HEK293 (cell line): ENCODE data around the gene GNAI1.

Experiments used
- CTCF ChIA-PET: fragments of 350-600 bp; formaldehyde crosslinking; extraction: SDS; loops from one replicate; lab custom pipeline; 2021; ENCODE audit warnings: antibody characterized with exemption; lab: Yijun Ruan, JAX
- POLR2A ChIA-PET: fragments of 300-600 bp; formaldehyde crosslinking; extraction: SDS; loops from one replicate; lab custom pipeline; 2020; ENCODE audit warnings: antibody characterized with exemption, inconsistent platforms; lab: Yijun Ruan, JAX
- H3K27ac ChIP-seq: fragments of 200-500 bp; sonication (Bioruptor generic); 2 replicates; pipeline ENCODE4 v1.5.1; 2014; ENCODE audit warnings: low read depth, low read length, control low read depth, inconsistent platforms; ENCODE audit errors: extremely low read depth
- H3K36me3 ChIP-seq, 2 experiments: fragments of 200-500 bp in 1 of 2; sonication (Bioruptor generic) in 1 of 2; 1 replicate in 1 of 2; 2 replicates in 1 of 2; pipeline ENCODE4 v1.5.1; 2014 to 2017; ENCODE audit warnings: inconsistent platforms in 2 of 2, low read length in 2 of 2; ENCODE audit not compliant: control insufficient read depth in 2 of 2, insufficient read depth in 1 of 2
- H3K4me1 ChIP-seq: fragments of 200-500 bp; sonication (Bioruptor generic); 2 replicates; pipeline ENCODE4 v1.5.1; 2014; ENCODE audit warnings: mild to moderate bottlenecking, low read length, inconsistent platforms; ENCODE audit not compliant: control insufficient read depth, insufficient read depth
- H3K4me3 ChIP-seq: 2 replicates; pipeline ENCODE4 v1.5.1; 2011; ENCODE audit warnings: low read depth, mild to moderate bottlenecking, control low read depth, low read length, moderate library complexity
- H3K9me3 ChIP-seq: fragments of 200-500 bp; sonication (Bioruptor generic); 2 replicates; pipeline ENCODE4 v1.5.1; 2014; ENCODE audit warnings: low read depth, low read length, inconsistent platforms; ENCODE audit not compliant: control insufficient read depth, insufficient read depth
- FEZF1 ChIP-seq: fragments of 450-650 bp; formaldehyde crosslinking; IDR thresholded peaks from 2 replicates; pipeline ENCODE4 v1.5.1; 2016; ENCODE audit warnings: missing biosample characterization, missing genetic modification characterization
- GLIS1 ChIP-seq: fragments of 450-650 bp; formaldehyde crosslinking; IDR thresholded peaks from 2 replicates; pipeline ENCODE4 v1.5.1; 2016; ENCODE audit warnings: missing biosample characterization, missing genetic modification characterization
- HOXC10 ChIP-seq: sonication (generic); formaldehyde crosslinking; IDR thresholded peaks from 2 replicates; pipeline ENCODE4 v1.8.1; 2023; ENCODE audit warnings: mild to moderate bottlenecking, missing genetic modification reagents
- KLF1 ChIP-seq: fragments of 450-650 bp; formaldehyde crosslinking; IDR thresholded peaks from 2 replicates; pipeline ENCODE4 v1.5.1; 2016; ENCODE audit warnings: missing biosample characterization, missing genetic modification characterization
- OSR2 ChIP-seq: fragments of 450-650 bp; formaldehyde crosslinking; IDR thresholded peaks from 2 replicates; pipeline ENCODE4 v1.5.1; 2016; ENCODE audit warnings: missing biosample characterization, missing genetic modification characterization
- RBAK ChIP-seq: fragments of 450-650 bp; formaldehyde crosslinking; IDR thresholded peaks from 2 replicates; pipeline ENCODE4 v1.5.1; 2016; ENCODE audit warnings: missing biosample characterization, missing genetic modification characterization
- TCF7L2 ChIP-seq: IDR thresholded peaks from 2 replicates; pipeline ENCODE4 v1.6.1; 2011; ENCODE audit warnings: low read depth, mild to moderate bottlenecking, inconsistent platforms, low read length, moderate library complexity, borderline replicate concordance
- ZBTB17 ChIP-seq: fragments of 450-650 bp; formaldehyde crosslinking; IDR thresholded peaks from 2 replicates; pipeline ENCODE4 v1.5.1; 2016; ENCODE audit warnings: missing biosample characterization, missing genetic modification characterization
- ZIC2 ChIP-seq: fragments of 450-650 bp; formaldehyde crosslinking; IDR thresholded peaks from 2 replicates; pipeline ENCODE4 v1.5.1; 2016; ENCODE audit warnings: missing biosample characterization, missing genetic modification characterization
- ZNF112 ChIP-seq: fragments of 450-650 bp; formaldehyde crosslinking; IDR thresholded peaks from 2 replicates; pipeline ENCODE4 v1.5.0; 2017; ENCODE audit warnings: missing biosample characterization, missing genetic modification characterization
- ZNF133 ChIP-seq: fragments of 450-650 bp; formaldehyde crosslinking; IDR thresholded peaks from 2 replicates; pipeline ENCODE4 v1.5.1; 2016; ENCODE audit warnings: missing biosample characterization, missing genetic modification characterization
- ZNF140 ChIP-seq: fragments of 450-650 bp; formaldehyde crosslinking; IDR thresholded peaks from 2 replicates; pipeline ENCODE4 v1.5.1; 2016; ENCODE audit warnings: missing biosample characterization, missing genetic modification characterization
- ZNF175 ChIP-seq: fragments of 450-650 bp; formaldehyde crosslinking; IDR thresholded peaks from 2 replicates; pipeline ENCODE4 v1.5.1; 2016; ENCODE audit warnings: missing biosample characterization, missing genetic modification characterization
- ZNF211 ChIP-seq: fragments of 450-650 bp; formaldehyde crosslinking; IDR thresholded peaks from 2 replicates; pipeline ENCODE4 v1.5.1; 2016; ENCODE audit warnings: low read depth, missing biosample characterization, missing genetic modification characterization
- ZNF24 ChIP-seq: fragments of 450-650 bp; formaldehyde crosslinking; IDR thresholded peaks from 2 replicates; pipeline ENCODE4 v1.5.1; 2016; ENCODE audit warnings: missing biosample characterization, missing genetic modification characterization
- ZNF311 ChIP-seq: fragments of 450-650 bp; formaldehyde crosslinking; IDR thresholded peaks from 2 replicates; pipeline ENCODE4 v1.5.1; 2017; ENCODE audit warnings: missing biosample characterization, missing genetic modification characterization, borderline replicate concordance
- ZNF354C ChIP-seq: fragments of 450-650 bp; formaldehyde crosslinking; IDR thresholded peaks from 2 replicates; pipeline ENCODE4 v1.5.1; 2016; ENCODE audit warnings: missing biosample characterization, missing genetic modification characterization, low read depth, borderline replicate concordance
- ZNF654 ChIP-seq: fragments of 450-650 bp; formaldehyde crosslinking; IDR thresholded peaks from 2 replicates; pipeline ENCODE4 v1.5.1; 2016; ENCODE audit warnings: low read depth, missing biosample characterization, missing genetic modification characterization
- ZNF776 ChIP-seq: fragments of 450-650 bp; formaldehyde crosslinking; IDR thresholded peaks from 2 replicates; pipeline ENCODE4 v1.5.0; 2017; ENCODE audit warnings: missing biosample characterization, missing genetic modification characterization, borderline replicate concordance
- ZNF777 ChIP-seq: fragments of 450-650 bp; formaldehyde crosslinking; IDR thresholded peaks from 2 replicates; pipeline ENCODE4 v1.5.1; 2017; ENCODE audit warnings: missing biosample characterization, missing genetic modification characterization, borderline replicate concordance
- ZSCAN30 ChIP-seq: fragments of 450-650 bp; IDR thresholded peaks from 2 replicates; pipeline ENCODE4 v1.5.1; 2018; ENCODE audit warnings: missing biosample characterization, mild to moderate bottlenecking, missing genetic modification characterization, moderate library complexity
- TF ChIP-seq, protein P1 (sequence below): fragments of 450-650 bp; formaldehyde crosslinking; IDR thresholded peaks from 2 replicates; pipeline ENCODE4 v1.5.1; 2016; ENCODE audit warnings: missing biosample characterization, missing genetic modification characterization, low read depth
- TF ChIP-seq, protein P2 (sequence below): fragments of 450-650 bp; formaldehyde crosslinking; IDR thresholded peaks from 2 replicates; pipeline ENCODE4 v1.5.1; 2016; ENCODE audit warnings: missing biosample characterization, missing genetic modification characterization
- TF ChIP-seq, protein P3 (sequence below): fragments of 450-650 bp; formaldehyde crosslinking; IDR thresholded peaks from 2 replicates; pipeline ENCODE4 v1.5.1; 2016; ENCODE audit warnings: missing biosample characterization, missing genetic modification characterization

The GNAI1 gene

DNA sequence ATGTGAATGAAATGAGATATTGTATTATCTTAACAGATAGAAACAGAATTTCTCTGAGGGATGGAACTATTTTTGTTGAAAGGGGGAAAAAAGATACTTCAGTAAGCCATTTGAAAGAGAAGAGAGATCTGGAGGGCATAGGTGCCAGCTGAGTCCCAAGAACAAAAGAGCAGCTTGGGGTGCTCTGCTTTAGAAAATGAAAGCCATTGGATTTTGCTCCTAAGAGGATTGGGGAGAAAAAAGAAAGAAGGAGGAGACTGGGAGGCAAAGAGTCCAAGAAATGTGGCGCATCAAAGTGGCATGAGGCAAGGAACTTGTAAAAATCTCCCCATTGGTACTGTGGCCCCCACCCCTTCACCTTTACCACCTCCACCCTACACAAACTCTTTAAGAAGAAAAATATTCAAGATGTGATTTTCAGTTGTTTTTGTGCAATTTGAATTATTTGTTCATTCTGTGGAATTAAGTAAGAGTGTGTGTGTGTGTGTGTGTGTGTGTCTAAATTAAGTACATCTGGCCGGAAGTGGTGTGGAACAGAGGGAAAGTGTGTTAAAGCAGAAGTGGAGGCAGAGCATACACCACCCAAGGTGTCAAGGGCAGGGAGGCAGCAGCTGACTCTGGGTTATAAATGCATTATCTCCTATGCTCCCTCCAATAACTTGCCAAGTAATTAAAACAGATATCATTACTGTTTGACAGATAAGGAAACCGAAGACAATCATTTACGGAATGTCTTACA lies 9.9 kb upstream of the GNAI1 start (continued):
- TF ChIP-seq, protein P1, sequence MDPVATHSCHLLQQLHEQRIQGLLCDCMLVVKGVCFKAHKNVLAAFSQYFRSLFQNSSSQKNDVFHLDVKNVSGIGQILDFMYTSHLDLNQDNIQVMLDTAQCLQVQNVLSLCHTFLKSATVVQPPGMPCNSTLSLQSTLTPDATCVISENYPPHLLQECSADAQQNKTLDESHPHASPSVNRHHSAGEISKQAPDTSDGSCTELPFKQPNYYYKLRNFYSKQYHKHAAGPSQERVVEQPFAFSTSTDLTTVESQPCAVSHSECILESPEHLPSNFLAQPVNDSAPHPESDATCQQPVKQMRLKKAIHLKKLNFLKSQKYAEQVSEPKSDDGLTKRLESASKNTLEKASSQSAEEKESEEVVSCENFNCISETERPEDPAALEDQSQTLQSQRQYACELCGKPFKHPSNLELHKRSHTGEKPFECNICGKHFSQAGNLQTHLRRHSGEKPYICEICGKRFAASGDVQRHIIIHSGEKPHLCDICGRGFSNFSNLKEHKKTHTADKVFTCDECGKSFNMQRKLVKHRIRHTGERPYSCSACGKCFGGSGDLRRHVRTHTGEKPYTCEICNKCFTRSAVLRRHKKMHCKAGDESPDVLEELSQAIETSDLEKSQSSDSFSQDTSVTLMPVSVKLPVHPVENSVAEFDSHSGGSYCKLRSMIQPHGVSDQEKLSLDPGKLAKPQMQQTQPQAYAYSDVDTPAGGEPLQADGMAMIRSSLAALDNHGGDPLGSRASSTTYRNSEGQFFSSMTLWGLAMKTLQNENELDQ, result no peak

DNA sequence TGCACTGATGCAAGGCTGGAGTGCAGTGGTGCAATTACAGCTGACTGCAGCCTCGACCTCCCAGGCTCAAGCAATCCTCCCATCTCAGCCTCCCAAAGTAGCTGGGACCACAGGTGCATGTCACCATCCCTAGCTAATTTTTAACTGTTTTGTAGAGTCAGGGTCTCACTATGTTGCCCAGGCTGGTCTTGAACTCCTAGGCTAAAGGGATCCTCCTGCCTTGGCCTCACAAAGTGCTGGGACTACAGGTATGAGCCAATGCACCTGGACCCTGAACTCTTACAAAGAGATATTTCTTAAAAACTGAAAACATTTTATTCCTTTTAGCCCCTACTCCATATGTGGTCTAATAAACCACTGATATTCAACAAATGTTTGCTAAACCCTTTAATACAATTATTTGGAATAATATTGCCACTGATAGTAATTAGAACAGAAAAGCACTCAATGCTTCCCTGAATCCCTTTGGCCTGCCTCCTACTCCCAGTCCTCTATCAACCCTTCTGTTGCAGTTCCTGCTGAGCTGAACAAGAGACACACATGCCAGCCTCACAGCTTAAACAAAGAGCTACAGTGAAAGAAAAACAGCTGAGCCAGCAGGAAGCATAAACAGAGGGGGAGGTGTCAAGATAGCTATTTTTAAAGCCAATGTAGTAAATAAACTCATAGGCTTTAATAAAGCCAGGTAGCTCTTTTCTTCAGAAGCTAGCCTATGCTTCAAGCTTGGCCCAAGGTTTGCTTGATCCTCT lies 7.0 kb upstream of the GNAI1 start:
- Histone ChIP-seq H3K27ac (no peak overlapping the region), H3K9me3 (no peaks in the 10 kb centered on the region), H3K4me1 (peaks cover 2% of the 10 kb centered on the region; the same call in 1 of the 2 replicates), H3K36me3 (no peaks in the 10 kb centered on the region), H3K4me3 (no peak overlapping the region)
- TF ChIP-seq KLF1 (tag by site-specific recombination) (no peak), ZIC2 (peak; percentile 78), FEZF1 (tag by site-specific recombination) (no peak), ZNF133 (no peak), ZNF776 (no peak)
- CTCF ChIA-PET, result no interaction called here
- POLR2A ChIA-PET, result no interaction called here

DNA sequence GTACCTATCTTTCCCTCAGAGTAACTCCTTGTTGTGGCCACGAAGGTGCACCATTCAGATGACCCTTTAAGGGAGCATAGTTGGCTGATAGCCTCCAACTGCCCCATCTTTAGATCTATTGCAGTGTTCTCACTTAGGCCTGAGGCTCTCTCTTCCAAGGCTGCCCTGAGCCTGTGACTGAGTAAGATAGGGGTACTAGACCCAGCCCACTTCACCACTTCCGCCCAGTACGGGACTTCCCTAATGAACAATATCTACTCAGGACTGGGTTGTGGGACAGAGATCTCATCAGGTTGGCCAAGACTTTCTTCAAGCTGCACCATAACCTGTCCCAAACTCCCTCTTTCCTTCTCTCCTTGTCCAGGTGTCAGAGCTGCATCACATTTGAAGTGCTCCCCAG lies 5.7 kb upstream of the GNAI1 start:
- Histone ChIP-seq H3K36me3 (no peaks in the 10 kb centered on the region), H3K9me3 (no peaks in the 10 kb centered on the region), H3K4me3 (no peak overlapping the region), H3K4me1 (peaks cover 2% of the 10 kb centered on the region; the same call in 1 of the 2 replicates), H3K27ac (no peak overlapping the region)
- ChIA-PET CTCF (no interaction called here), POLR2A (no interaction called here)
- TF ChIP-seq ZNF777, result no peak
- no peak for TF ChIP-seq ZNF654
- TF ChIP-seq ZNF112, result no peak
- no peak for TF ChIP-seq ZSCAN30 (tag by site-specific recombination)
- TF ChIP-seq ZNF24 (tag by site-specific recombination), result no peak
- TF ChIP-seq ZNF311 (tag by site-specific recombination), result no peak

DNA sequence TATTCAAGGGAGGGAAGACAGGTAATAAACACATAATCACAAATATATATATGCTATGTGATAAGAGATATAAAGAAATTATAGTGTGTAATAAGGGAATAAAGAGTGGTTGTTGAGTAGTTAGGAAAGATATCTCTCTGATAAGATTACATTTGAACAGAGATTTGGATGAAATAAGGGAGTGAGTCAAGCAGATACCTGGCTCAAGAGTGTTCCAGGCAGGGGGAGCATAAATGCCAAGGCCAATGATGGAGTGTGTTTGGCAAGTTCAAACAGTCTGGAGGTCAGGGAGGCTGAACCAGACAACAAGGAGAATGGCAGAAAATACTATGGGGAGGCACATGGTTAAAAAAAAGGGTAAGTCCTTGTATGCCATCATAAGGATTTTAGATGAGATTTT lies 4.8 kb upstream of the GNAI1 start:
- Histone ChIP-seq H3K36me3 (no peaks in the 10 kb centered on the region), H3K27ac (no peak overlapping the region), H3K4me3 (no peak overlapping the region), H3K4me1 (peaks cover 2% of the 10 kb centered on the region; the same call in 1 of the 2 replicates), H3K9me3 (no peaks in the 10 kb centered on the region)
- CTCF ChIA-PET, result no interaction called here
- POLR2A ChIA-PET, result no interaction called here
- TF ChIP-seq ZNF140 (tag by site-specific recombination) (no peak), OSR2 (tag by site-specific recombination) (no peak), ZNF175 (tag by site-specific recombination) (no peak), GLIS1 (tag by site-specific recombination) (no peak), ZBTB17 (tag by site-specific recombination) (no peak), ZNF354C (tag by site-specific recombination) (no peak), ZNF211 (no peak), RBAK (tag by site-specific recombination) (no peak), HOXC10 (CRISPR knock-in tag) (no peak), TCF7L2 (no peak)
- TF ChIP-seq, protein P2, sequence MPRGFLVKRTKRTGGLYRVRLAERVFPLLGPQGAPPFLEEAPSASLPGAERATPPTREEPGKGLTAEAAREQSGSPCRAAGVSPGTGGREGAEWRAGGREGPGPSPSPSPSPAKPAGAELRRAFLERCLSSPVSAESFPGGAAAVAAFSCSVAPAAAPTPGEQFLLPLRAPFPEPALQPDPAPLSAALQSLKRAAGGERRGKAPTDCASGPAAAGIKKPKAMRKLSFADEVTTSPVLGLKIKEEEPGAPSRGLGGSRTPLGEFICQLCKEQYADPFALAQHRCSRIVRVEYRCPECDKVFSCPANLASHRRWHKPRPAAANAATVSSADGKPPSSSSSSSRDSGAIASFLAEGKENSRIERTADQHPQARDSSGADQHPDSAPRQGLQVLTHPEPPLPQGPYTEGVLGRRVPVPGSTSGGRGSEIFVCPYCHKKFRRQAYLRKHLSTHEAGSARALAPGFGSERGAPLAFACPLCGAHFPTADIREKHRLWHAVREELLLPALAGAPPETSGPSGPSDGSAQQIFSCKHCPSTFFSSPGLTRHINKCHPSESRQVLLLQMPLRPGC (tag by site-specific recombination), result no peak
- TF ChIP-seq, protein P3, sequence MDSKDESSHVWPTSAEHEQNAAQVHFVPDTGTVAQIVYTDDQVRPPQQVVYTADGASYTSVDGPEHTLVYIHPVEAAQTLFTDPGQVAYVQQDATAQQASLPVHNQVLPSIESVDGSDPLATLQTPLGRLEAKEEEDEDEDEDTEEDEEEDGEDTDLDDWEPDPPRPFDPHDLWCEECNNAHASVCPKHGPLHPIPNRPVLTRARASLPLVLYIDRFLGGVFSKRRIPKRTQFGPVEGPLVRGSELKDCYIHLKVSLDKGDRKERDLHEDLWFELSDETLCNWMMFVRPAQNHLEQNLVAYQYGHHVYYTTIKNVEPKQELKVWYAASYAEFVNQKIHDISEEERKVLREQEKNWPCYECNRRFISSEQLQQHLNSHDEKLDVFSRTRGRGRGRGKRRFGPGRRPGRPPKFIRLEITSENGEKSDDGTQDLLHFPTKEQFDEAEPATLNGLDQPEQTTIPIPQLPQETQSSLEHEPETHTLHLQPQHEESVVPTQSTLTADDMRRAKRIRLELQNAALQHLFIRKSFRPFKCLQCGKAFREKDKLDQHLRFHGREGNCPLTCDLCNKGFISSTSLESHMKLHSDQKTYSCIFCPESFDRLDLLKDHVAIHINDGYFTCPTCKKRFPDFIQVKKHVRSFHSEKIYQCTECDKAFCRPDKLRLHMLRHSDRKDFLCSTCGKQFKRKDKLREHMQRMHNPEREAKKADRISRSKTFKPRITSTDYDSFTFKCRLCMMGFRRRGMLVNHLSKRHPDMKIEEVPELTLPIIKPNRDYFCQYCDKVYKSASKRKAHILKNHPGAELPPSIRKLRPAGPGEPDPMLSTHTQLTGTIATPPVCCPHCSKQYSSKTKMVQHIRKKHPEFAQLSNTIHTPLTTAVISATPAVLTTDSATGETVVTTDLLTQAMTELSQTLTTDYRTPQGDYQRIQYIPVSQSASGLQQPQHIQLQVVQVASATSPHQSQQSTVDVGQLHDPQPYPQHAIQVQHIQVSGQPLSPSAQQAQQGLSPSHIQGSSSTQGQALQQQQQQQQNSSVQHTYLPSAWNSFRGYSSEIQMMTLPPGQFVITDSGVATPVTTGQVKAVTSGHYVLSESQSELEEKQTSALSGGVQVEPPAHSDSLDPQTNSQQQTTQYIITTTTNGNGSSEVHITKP (tag by site-specific recombination), result no peak
